Inflammatory macrophage (primary cell): ENCODE data around the gene FTCD.
"Not testable (repeated sequence)": the region's sequence is repeated elsewhere in the genome, so short reads cannot be mapped to it uniquely, and the experiment has no call there.

Experiments
- DNase-seq, 2 donors: peaks; one replicate each; pipeline ENCODE4 v3.0.0-alpha.2; 2020 to 2022

The FTCD gene

GRCh38 chr21:46151989-46152926 is 3.1 kb downstream of the FTCD start:
- DNase-seq, result no peak

- DNase-seq, result no peak
These were observed 4.0 kb downstream of the FTCD start for GRCh38 chr21:46151261-46151988.

- no peak for DNase-seq
These were observed 4.8 kb downstream of the FTCD start for GRCh38 chr21:46150491-46151121.

- DNase-seq, result no peak
These were observed 5.3 kb downstream of the FTCD start for GRCh38 chr21:46150073-46150472.

- DNase-seq, result no peak
These were observed 6.0 kb downstream of the FTCD start for GRCh38 chr21:46149205-46149901.

GRCh38 chr21:46148106-46148505 is 7.3 kb downstream of the FTCD start:
- DNase-seq, result no peak

GRCh38 chr21:46147429-46147828 is 8.0 kb downstream of the FTCD start:
- peak in 1 of 2 donors; percentile 23 for DNase-seq

GRCh38 chr21:46146856-46147255 is 8.5 kb downstream of the FTCD start:
- no peak for DNase-seq

GRCh38 chr21:46145840-46146691 is 9.3 kb downstream of the FTCD start:
- no peak for DNase-seq

- DNase-seq, result no peak
These were observed 10.1 kb downstream of the FTCD start for GRCh38 chr21:46145159-46145839.

GRCh38 chr21:46144464-46145070 is 10.8 kb downstream of the FTCD start:
- DNase-seq, result no peak

- DNase-seq, result no peak
These were observed 12.6 kb downstream of the FTCD start for GRCh38 chr21:46142582-46143473.

- DNase-seq, result no peak
These were observed 13.4 kb downstream of the FTCD start for GRCh38 chr21:46141767-46142581.

GRCh38 chr21:46140352-46141003 is 14.9 kb downstream of the FTCD start:
- DNase-seq, result not testable (repeated sequence)

GRCh38 chr21:46139686-46140085 is 15.7 kb downstream of the FTCD start:
- no peak for DNase-seq

GRCh38 chr21:46138383-46138970 is 16.9 kb downstream of the FTCD start:
- DNase-seq, result no peak

GRCh38 chr21:46137908-46138307 is 17.5 kb downstream of the FTCD start:
- DNase-seq, result no peak
